ENCODE results near the gene GARNL3. TPM values are rescaled to one million over a fixed set of nuclear protein-coding genes. Genes with fewer than 3 reads are reported as not detected.

GARNL3 gene
- total and polyA plus RNA-seq, 8 donors = 2.3 to 7.1 (median 3.4) TPM

GRCh38 chr9:127423476-127423933, 158.9 kb downstream of the GARNL3 start:
- Histone ChIP-seq H3K27ac (peak overlapping the region; percentile 67 to 85 (median 76)), H3K9me3 (no peaks in the 10 kb centered on the region), H3K4me1 (peaks cover 0 to 26% (median 0%) of the 10 kb centered on the region in 3 donors), H3K36me3 (no peaks in the 10 kb centered on the region), H3K27me3 (no peaks in the 10 kb centered on the region), H3K4me3 (peak overlapping the region; percentile 85 to 97 (median 88))
- DNase-seq (no peak), FAIRE-seq (no peak), ATAC-seq (peak in 3 of 4 donors; percentile 2 to 9 (median 7))
- TF ChIP-seq, protein P1, sequence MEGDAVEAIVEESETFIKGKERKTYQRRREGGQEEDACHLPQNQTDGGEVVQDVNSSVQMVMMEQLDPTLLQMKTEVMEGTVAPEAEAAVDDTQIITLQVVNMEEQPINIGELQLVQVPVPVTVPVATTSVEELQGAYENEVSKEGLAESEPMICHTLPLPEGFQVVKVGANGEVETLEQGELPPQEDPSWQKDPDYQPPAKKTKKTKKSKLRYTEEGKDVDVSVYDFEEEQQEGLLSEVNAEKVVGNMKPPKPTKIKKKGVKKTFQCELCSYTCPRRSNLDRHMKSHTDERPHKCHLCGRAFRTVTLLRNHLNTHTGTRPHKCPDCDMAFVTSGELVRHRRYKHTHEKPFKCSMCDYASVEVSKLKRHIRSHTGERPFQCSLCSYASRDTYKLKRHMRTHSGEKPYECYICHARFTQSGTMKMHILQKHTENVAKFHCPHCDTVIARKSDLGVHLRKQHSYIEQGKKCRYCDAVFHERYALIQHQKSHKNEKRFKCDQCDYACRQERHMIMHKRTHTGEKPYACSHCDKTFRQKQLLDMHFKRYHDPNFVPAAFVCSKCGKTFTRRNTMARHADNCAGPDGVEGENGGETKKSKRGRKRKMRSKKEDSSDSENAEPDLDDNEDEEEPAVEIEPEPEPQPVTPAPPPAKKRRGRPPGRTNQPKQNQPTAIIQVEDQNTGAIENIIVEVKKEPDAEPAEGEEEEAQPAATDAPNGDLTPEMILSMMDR (IDR thresholded peaks at IDR 0.05) = no peak
- WGBS, 2 donors = 1% methylated on average over 9 of the region's 9 CpGs
- intact Hi-C loops (cut with DNase I) = no loop called here

- Histone ChIP-seq H3K27me3 (no peaks in the 10 kb centered on the region), H3K36me3 (no peaks in the 10 kb centered on the region), H3K4me3 (peak within 1 kb of the TSS; percentile 85 to 97 (median 88)), H3K9me3 (no peaks in the 10 kb centered on the region), H3K4me1 (peaks cover 0 to 26% (median 0%) of the 10 kb centered on the region in 3 donors), H3K27ac (peak within 1 kb of the TSS; percentile 67 to 85 (median 76))
- ATAC-seq (peak; percentile 95 to 98 (median 98)), DNase-seq (peak; percentile 90 to 98 (median 94)), FAIRE-seq (no peak)
- intact Hi-C loops (cut with DNase I) = no loop called here
- 0% methylated on average over 54 of the region's 54 CpGs for WGBS, 2 donors
- TF ChIP-seq, protein P1 (IDR thresholded peaks at IDR 0.05) = no peak
Observed at GRCh38 chr9:127423934-127424675, 159.5 kb downstream of the GARNL3 start, which contains the start of gene ZNF79. Gene ZNF79, plus strand, starts transcription at chr9:127424382. Its CDS starts 406 bp downstream, at chr9:127424788.

- Histone ChIP-seq H3K27ac (peak overlapping the region; percentile 67 to 85 (median 76)), H3K9me3 (no peaks in the 10 kb centered on the region), H3K4me3 (peak overlapping the region; percentile 85 to 97 (median 88)), H3K27me3 (no peaks in the 10 kb centered on the region), H3K4me1 (peaks cover 0 to 26% (median 0%) of the 10 kb centered on the region in 3 donors), H3K36me3 (peaks cover 0 to 3% (median 2%) of the 10 kb centered on the region in 3 donors)
- ATAC-seq (peak in 3 of 4 donors; percentile 45 to 52 (median 46)), DNase-seq (no peak), FAIRE-seq (no peak)
- WGBS, 2 donors = 0% methylated on average over 13 of the region's 13 CpGs
- TF ChIP-seq, protein P1 (IDR thresholded peaks at IDR 0.05) = no peak
- intact Hi-C loops (cut with DNase I) = no loop called here
Observed at GRCh38 chr9:127424676-127424999, 160.1 kb downstream of the GARNL3 start.

DNA sequence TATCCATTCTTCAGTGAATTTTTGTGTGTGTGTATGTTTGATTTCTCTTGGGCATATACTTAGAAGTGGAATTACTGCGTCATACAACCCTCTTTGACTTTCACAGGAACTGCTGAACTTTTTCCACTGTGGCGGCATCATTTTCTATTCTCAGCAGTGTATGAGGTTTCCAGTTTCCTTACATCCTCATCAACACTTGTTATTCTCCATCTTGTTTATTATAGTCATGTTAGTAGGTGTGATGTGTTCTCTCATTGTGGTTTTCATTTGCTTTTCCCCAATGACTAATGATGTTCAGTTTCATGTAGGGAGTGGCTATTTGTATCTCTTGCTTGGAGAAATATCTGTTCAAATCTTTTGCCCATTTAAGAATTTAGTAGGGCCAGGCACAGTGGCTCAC, 162.2 kb downstream of the GARNL3 start:
- no peak for ATAC-seq
- 95 to 96% methylated on average over 2 of the region's 2 CpGs for WGBS, 2 donors
- Histone ChIP-seq H3K27ac (no peak overlapping the region), H3K27me3 (no peaks in the 10 kb centered on the region), H3K9me3 (no peaks in the 10 kb centered on the region), H3K4me3 (no peak overlapping the region), H3K4me1 (peaks cover 0 to 20% (median 0%) of the 10 kb centered on the region in 3 donors), H3K36me3 (peaks cover 0 to 14% (median 3%) of the 10 kb centered on the region in 3 donors)
- intact Hi-C loops (cut with DNase I) = no loop called here
- DNase-seq = no peak
- no peak for FAIRE-seq
- TF ChIP-seq, protein P1 (IDR thresholded peaks at IDR 0.05) = no peak

GRCh38 chr9:127428348-127428747, 163.8 kb downstream of the GARNL3 start:
- Histone ChIP-seq H3K9me3 (no peaks in the 10 kb centered on the region), H3K27ac (no peak overlapping the region), H3K4me3 (no peak overlapping the region), H3K27me3 (no peaks in the 10 kb centered on the region), H3K36me3 (peaks cover 0 to 18% (median 3%) of the 10 kb centered on the region in 3 donors), H3K4me1 (peaks cover 0 to 9% (median 0%) of the 10 kb centered on the region in 3 donors)
- ATAC-seq = no peak
- TF ChIP-seq, protein P1 (IDR thresholded peaks at IDR 0.05) = no peak
- intact Hi-C loops (cut with DNase I) = no loop called here
- 70 to 83% methylated on average over 3 of the region's 3 CpGs for WGBS, 2 donors
- DNase-seq = no peak
- FAIRE-seq = no peak

All from pancreas (tissue), 10 donors.